Iris pigment epithelial cell (primary cell): ENCODE data around the gene MUC12.
"Not testable (repeated sequence)": the region's sequence is repeated elsewhere in the genome, so short reads cannot be mapped to it uniquely, and the experiment has no call there.

Experiments
- DNase-seq: peaks from one replicate; pipeline ENCODE4 v3.0.0-alpha.2; 2011; ENCODE audit warnings: low read depth

The MUC12 gene, protein sequence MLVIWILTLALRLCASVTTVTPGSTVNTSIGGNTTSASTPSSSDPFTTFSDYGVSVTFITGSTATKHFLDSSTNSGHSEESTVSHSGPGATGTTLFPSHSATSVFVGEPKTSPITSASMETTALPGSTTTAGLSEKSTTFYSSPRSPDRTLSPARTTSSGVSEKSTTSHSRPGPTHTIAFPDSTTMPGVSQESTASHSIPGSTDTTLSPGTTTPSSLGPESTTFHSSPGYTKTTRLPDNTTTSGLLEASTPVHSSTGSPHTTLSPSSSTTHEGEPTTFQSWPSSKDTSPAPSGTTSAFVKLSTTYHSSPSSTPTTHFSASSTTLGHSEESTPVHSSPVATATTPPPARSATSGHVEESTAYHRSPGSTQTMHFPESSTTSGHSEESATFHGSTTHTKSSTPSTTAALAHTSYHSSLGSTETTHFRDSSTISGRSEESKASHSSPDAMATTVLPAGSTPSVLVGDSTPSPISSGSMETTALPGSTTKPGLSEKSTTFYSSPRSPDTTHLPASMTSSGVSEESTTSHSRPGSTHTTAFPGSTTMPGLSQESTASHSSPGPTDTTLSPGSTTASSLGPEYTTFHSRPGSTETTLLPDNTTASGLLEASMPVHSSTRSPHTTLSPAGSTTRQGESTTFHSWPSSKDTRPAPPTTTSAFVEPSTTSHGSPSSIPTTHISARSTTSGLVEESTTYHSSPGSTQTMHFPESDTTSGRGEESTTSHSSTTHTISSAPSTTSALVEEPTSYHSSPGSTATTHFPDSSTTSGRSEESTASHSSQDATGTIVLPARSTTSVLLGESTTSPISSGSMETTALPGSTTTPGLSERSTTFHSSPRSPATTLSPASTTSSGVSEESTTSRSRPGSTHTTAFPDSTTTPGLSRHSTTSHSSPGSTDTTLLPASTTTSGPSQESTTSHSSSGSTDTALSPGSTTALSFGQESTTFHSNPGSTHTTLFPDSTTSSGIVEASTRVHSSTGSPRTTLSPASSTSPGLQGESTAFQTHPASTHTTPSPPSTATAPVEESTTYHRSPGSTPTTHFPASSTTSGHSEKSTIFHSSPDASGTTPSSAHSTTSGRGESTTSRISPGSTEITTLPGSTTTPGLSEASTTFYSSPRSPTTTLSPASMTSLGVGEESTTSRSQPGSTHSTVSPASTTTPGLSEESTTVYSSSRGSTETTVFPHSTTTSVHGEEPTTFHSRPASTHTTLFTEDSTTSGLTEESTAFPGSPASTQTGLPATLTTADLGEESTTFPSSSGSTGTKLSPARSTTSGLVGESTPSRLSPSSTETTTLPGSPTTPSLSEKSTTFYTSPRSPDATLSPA (N-terminal part only)

GRCh38 chr7:100969066-100969615 lies at the start of gene MUC12:
Gene MUC12, plus strand, starts transcription at chr7:100969565. Its CDS starts 58 bp downstream, at chr7:100969623.
- no peak for DNase-seq

DNA sequence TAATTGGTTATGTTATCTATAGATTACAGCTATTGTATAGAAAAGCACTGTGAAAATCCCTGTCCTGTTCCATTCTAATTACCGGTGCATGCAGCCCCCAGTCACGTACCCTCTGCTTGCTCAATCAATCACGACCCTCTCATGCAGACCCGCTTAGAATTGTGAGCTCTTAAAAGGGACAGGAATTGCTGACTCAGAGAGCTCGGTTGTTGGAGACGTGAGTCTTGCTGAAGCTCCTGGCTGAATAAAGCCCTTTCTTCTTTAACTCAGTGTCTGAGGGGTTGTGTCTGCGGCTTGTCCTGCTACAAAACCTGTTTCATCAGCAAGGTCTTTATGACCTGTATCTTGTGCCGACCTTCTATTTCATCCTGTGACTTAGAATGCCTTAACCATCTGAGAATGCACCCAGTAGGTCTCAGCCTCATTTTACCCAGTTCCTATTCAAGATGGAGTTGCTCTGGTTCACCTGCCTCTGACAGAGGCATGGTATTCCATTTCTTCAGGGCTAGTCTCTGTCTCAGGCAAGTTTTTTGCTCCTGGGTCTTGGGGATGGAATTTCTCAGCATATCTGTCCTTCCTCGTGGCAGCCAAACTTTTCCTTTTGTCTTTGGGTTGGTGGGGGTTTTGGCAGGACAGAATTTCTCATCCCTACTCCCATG lies 49.5 kb upstream of the MUC12 start:
- DNase-seq = not testable (repeated sequence)

- DNase-seq = no peak
Measured at GRCh38 chr7:100921039-100921438, 48.3 kb upstream of the MUC12 start.

DNA sequence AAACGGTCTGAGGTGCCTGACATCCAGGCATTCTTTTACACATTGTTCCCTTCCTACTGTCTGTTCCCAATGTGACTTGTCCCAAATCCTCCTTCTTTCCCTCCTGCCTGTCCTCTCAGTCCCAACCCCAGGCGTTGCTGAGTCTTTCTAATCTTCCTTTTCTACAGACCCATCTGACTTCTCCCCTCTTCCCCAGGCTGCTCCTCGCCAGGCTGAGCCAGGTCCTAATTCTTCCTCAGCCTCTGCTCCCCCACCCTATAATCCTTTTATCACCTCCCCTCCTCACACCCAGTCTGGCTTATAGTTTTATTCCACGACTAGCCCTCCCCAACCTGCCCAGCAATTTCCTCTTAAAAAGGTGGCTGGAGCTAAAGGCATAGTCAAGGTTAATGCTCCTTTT lies 45.7 kb upstream of the MUC12 start:
- DNase-seq = not testable (repeated sequence)

DNA sequence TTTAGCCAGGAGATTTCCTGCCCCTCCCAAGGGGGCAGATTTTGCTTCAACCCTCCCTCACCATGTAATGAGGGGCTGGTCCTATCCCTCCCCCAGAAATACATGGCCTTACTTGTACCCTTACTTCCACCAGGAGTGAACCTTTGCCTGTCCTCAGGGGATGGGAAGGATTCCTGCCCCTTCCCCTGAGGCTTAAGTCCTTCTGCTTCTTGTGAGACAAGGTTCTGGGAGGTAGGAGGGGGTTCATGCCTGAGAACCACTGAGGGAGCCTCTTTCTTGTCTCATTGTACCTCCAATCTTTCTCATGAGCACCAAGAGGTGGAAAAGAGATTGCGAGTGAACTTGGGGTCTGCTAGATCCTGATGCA lies 39.6 kb upstream of the MUC12 start:
- no peak for DNase-seq

DNA sequence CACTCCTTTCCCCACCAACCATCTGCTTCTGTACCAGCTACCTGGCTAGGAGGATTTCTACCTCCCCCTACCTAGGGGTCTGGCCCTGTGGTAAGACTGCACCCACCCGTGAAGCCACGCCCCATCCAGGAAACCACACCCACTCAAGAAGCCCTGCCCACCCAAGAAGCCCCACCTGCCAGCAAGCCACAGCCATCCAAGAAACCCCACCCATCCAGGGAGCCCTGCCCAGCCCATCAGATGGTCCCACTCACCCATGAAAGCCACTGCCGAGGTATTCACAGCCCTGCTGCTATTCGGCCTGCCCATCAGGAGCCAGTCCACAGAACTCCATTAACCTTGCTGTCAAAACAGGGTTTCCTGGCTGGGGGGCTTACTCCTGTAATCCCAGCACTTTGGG lies 35.6 kb upstream of the MUC12 start:
- DNase-seq = no peak

- not testable (repeated sequence) for DNase-seq
Measured at GRCh38 chr7:100935381-100935780, 34.0 kb upstream of the MUC12 start.

GRCh38 chr7:100936167-100936566 lies 33.2 kb upstream of the MUC12 start:
- not testable (repeated sequence) for DNase-seq

DNA sequence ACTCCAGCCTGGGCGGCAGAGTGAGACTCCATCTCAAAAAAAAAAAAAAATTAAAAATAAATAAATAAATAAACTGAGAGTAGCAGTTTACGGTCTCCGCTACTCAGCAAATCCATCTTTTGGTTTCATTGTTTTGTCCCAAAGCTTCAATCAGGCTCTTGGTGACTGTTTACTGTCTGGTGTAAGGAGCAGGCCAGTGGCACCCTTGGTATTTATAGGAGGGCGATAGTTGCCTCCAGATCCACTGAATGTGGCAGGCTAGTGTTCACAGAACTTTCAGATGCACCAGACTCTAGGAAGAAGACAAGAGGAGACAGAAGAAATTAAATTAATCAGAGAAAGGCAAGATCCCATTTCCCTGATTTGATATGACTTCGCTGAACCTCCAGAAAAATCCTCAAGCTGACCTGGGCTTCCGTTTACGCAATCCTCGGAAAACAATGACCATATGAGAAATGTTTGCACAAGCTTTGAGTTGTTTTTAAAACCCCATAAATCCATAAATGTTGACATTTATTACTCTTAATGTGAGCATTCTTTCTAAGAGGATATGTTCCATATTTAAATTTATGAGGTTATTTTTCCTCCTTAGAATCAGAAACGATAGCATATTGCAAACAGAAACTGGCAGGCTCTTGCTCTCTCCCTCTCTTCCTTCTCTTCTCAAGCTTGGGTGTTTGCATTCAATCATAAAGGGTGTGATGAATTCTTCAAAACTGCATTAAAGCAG lies 27.2 kb upstream of the MUC12 start:
- peak; percentile 45 for DNase-seq

DNA sequence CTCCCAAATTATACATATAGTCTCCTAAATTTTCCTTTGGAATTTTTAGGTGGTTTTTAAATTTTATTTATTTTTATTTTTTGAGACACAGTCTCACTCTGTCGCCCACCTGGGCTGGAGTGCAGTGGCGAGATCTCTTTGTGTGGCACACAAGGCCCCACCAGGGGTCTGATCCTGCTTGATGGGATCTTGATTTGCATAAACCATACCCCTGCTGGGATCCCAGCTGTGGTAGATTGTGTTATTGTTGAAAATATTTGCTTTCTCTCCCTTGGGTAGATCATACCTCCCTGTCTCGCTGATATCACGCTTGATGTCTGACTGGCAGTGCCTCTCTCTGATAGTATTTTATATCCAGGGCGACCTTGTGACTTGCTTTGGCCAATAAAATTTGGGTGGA lies 25.7 kb upstream of the MUC12 start:
- no peak for DNase-seq

GRCh38 chr7:100944138-100944537 lies 25.2 kb upstream of the MUC12 start:
- no peak for DNase-seq

GRCh38 chr7:100946111-100946510 lies 23.3 kb upstream of the MUC12 start:
- DNase-seq = no peak

DNA sequence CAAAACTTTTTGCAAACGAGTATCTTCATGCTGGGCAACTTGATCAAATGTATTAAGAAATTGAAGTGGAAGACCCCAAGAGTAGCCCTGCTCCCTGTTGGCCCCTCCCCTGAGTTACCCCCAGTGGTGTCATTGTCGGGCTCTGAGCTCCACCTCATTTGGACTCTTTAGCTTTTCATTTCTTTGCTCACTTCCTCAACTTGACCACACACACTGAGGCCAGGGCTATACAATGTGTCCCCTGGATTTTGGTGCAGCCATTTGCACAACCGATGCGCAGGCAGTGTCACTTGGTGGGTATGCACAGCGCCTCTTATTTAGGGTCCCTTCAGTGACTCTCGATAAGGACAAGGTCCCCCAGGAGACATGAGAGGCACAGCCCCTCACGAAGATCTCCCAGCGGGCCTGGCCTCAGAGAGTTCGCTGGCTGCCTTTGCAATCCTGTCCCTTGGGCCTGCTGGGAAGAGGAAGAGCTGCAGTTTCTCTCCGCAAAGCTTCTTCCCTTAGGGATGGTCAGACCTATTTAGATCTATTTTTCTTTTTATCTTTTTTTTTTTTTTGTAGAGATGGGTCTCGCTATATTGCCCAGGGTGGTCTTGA lies 22.5 kb upstream of the MUC12 start:
- DNase-seq = no peak

- no peak for DNase-seq
Measured at GRCh38 chr7:100947792-100948191, 21.6 kb upstream of the MUC12 start.

DNA sequence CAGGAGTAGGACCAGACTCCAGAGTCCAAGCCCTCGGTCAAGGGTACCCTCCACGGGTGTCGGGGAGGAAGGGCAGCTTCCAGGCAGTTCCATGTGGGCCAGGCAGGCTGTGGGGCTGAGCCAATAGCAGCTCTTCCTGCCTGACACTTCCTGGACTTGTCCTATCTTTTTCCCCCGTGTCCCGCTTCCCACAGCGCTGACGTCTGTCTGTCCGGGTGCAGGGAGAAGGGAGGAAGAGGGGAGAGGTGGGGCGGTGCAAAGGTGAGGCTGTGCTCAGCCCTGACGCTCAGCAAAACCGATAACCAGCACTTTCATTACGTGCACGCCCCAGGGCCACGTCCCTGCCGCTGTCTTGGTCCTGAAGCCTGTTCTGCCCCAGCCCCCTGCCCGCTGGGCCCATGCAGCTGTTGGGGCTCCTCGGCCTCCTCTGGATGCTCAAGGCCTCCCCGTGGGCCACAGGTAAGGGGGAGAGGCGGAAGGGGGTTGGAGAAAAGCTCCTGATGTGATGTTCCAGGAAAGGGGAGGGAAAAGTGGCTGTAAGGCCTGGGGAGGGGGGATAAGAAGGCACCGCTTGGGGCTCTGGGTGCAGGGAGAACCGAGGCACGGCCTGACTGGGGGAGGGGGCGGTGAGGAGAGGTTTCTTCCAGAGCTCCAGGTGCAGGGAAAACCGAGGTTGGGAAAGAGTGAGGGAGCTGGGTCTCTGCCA lies 20.0 kb upstream of the MUC12 start, which contains the start of gene MUC3A:
Gene MUC3A, plus strand, starts transcription at position 308 of the 706 bp plus-strand sequence. Its CDS starts 91 bp downstream, at position 399.
- DNase-seq = no peak

DNA sequence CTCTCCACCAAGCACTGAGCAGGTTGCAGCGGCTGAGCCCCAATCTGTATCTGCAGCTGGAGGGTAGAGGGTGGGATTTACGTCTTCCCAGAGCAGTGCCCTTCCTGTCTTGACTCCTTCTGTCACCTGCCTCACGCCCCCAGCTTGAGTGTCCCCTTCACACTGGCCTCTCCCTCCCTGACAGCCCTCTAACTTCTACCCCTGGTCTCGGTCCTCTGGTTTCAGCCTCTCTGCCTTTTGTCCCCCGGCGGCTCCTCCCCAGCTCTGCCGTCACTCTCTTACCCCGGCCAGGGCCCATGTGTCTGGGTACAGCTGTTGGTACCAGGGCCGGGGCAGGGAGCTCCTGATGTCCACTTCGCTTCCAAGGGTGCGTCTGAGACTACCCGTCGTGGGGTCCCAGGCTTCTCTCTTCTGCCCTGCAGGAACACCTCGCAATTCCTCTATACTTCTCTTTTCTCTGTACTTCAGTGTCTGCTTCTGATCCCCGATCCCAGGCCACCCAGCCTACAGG lies 19.4 kb upstream of the MUC12 start:
- DNase-seq = no peak

DNA sequence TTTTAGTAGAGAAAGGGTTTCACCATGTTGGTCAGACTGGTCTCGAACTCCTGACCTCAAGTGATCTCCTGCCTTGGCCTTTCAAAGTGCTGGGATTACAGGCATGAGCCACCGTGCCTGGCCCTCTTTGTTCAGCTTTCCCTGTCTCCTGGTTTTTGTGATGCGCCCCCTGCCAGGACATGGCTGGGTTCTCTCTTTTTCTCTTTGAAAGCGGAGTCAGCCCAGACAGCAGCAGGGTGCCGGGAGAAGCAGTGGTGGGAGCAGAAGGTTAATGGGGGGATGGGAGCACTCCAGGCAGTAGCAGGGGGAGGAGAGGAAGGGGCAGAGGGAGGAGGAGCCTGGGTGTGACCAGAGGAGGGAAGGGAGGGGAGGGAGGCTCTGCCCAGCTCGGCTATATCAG lies 18.2 kb upstream of the MUC12 start:
- no peak for DNase-seq

- DNase-seq = no peak
Measured at GRCh38 chr7:100951888-100952560, 17.3 kb upstream of the MUC12 start.

- DNase-seq = no peak
Measured at GRCh38 chr7:100952641-100953040, 16.7 kb upstream of the MUC12 start.
